Ectodermal cell (in vitro differentiated cells): Measurements from ENCODE around the gene NPPC. TPM values are rescaled to one million over a fixed set of nuclear protein-coding genes. Genes with fewer than 3 reads are reported as not detected.

Experiments
- H3K27ac ChIP-seq: 2 replicates; pipeline ENCODE4 v1.7.0; 2013; ENCODE audit warnings: mild to moderate bottlenecking, low read depth, low read length; ENCODE audit not compliant: insufficient read depth, poor library complexity, severe bottlenecking
- H3K27me3 ChIP-seq: 2 replicates; pipeline ENCODE4 v1.7.0; 2013; ENCODE audit warnings: mild to moderate bottlenecking, low read length; ENCODE audit not compliant: insufficient read depth, control insufficient read depth, poor library complexity, severe bottlenecking
- H3K36me3 ChIP-seq: one replicate; pipeline ENCODE4 v1.7.0; 2013; ENCODE audit warnings: low read length; ENCODE audit not compliant: control insufficient read depth, insufficient read depth
- H3K4me1 ChIP-seq: one replicate; pipeline ENCODE4 v1.7.0; 2013; ENCODE audit warnings: low read length; ENCODE audit not compliant: control insufficient read depth, insufficient read depth
- H3K4me3 ChIP-seq: 2 replicates; pipeline ENCODE4 v1.7.0; 2013; ENCODE audit warnings: low read depth, low read length, control low read depth; ENCODE audit not compliant: insufficient read depth
- H3K9me3 ChIP-seq: 2 replicates; pipeline ENCODE4 v1.7.0; 2013; ENCODE audit warnings: mild to moderate bottlenecking, low read length, moderate library complexity; ENCODE audit not compliant: control insufficient read depth
- WGBS, 2 experiments: methylation state at CpG; one replicate each; pipeline ENCODE4 v1.1.7; 2013; ENCODE audit warnings: missing lambda C conversion rate in 2 of 2; 5-methylcytosine and 5-hydroxymethylcytosine counted together
- polyA plus RNA-seq, 4 experiments: library from polyadenylated mRNA; stranded (reverse); fragments of 50-300 nt; gene quantifications; one replicate each; pipeline ENCODE4 v1.2.3, GENCODE V29; 2013

NPPC gene
- polyA plus RNA-seq (2013, experiment 1 of 4) = 2.4 TPM
- 1.5 TPM for polyA plus RNA-seq (2013, experiment 2 of 4)
- 8.9 TPM for polyA plus RNA-seq (2013, experiment 3 of 4)
- 12.8 TPM for polyA plus RNA-seq (2013, experiment 4 of 4)

- no peaks in the 10 kb centered on the region for H3K9me3 ChIP-seq
- H3K27ac ChIP-seq = no peak within 1 kb of the TSS
Observed at GRCh38 chr2:231926180-231926741, at the start of gene NPPC. TSS of gene NPPC (minus strand) at chr2:231926396. CDS start at chr2:231926249, 147 bp downstream.

GRCh38 chr2:231975001-231975400 is 48.8 kb upstream of the NPPC start:
- H3K27ac ChIP-seq = no peak overlapping the region
- no peaks in the 10 kb centered on the region for H3K9me3 ChIP-seq
- no peaks in the 10 kb centered on the region for H3K36me3 ChIP-seq
- H3K4me3 ChIP-seq = no peak overlapping the region
- H3K27me3 ChIP-seq = no peaks in the 10 kb centered on the region
- WGBS, 2 experiments = 93 to 98% methylated on average over 1 of the region's 2 CpGs
- H3K4me1 ChIP-seq = no peaks in the 10 kb centered on the region

More at GRCh38 chr2:231926180-231926741, at the start of gene NPPC:
- Histone ChIP-seq H3K4me1 (peaks cover 15% of the 10 kb centered on the region), H3K4me3 (peak within 1 kb of the TSS; percentile 40), H3K36me3 (no peaks in the 10 kb centered on the region), H3K27me3 (peaks cover 76% of the 10 kb centered on the region)
- WGBS, 2 experiments = 1% methylated on average over 54 of the region's 54 CpGs

- Histone ChIP-seq H3K9me3 (no peaks in the 10 kb centered on the region), H3K36me3 (no peaks in the 10 kb centered on the region), H3K27ac (no peak overlapping the region), H3K27me3 (no peaks in the 10 kb centered on the region), H3K4me3 (no peak overlapping the region), H3K4me1 (no peaks in the 10 kb centered on the region)
- 86 to 89% methylated on average over 1 of the region's 3 CpGs for WGBS, 2 experiments
Observed at GRCh38 chr2:231970461-231970860, 44.3 kb upstream of the NPPC start.

GRCh38 chr2:231968820-231969219 is 42.6 kb upstream of the NPPC start:
- Histone ChIP-seq H3K4me3 (no peak overlapping the region), H3K27ac (no peak overlapping the region), H3K9me3 (no peaks in the 10 kb centered on the region), H3K4me1 (no peaks in the 10 kb centered on the region), H3K27me3 (no peaks in the 10 kb centered on the region), H3K36me3 (no peaks in the 10 kb centered on the region)
- WGBS, 2 experiments = 95 to 97% methylated on average over 6 of the region's 6 CpGs

- Histone ChIP-seq H3K9me3 (no peaks in the 10 kb centered on the region), H3K27me3 (no peaks in the 10 kb centered on the region), H3K4me3 (no peak overlapping the region), H3K27ac (no peak overlapping the region), H3K4me1 (no peaks in the 10 kb centered on the region), H3K36me3 (no peaks in the 10 kb centered on the region)
- WGBS, 2 experiments = 88 to 94% methylated on average over 4 of the region's 4 CpGs
Observed at GRCh38 chr2:231966886-231967285, 40.7 kb upstream of the NPPC start.

GRCh38 chr2:231965102-231965501 is 38.9 kb upstream of the NPPC start:
- H3K4me1 ChIP-seq = peaks cover 7% of the 10 kb centered on the region
- H3K9me3 ChIP-seq = no peaks in the 10 kb centered on the region
- no peaks in the 10 kb centered on the region for H3K36me3 ChIP-seq
- H3K27me3 ChIP-seq = no peaks in the 10 kb centered on the region
- no peak overlapping the region for H3K27ac ChIP-seq
- 89 to 100% methylated on average over 1 of the region's 1 CpG for WGBS, 2 experiments
- H3K4me3 ChIP-seq = no peak overlapping the region

- Histone ChIP-seq H3K9me3 (no peaks in the 10 kb centered on the region), H3K36me3 (no peaks in the 10 kb centered on the region), H3K27ac (peak within 1 kb of the TSS; percentile 70), H3K27me3 (no peaks in the 10 kb centered on the region), H3K4me3 (peak within 1 kb of the TSS; percentile 67), H3K4me1 (peaks cover 7% of the 10 kb centered on the region)
- WGBS, 2 experiments = 0 to 1% methylated on average over 83 of the region's 83 CpGs
Observed at GRCh38 chr2:231961349-231962166, 35.4 kb upstream of the NPPC start, which contains the start of gene DIS3L2. TSS of gene DIS3L2 (plus strand) at chr2:231961713. CDS start at chr2:232014928, 53,215 bp downstream.

GRCh38 chr2:231960810-231961348 is 34.7 kb upstream of the NPPC start:
- WGBS, 2 experiments = 69 to 73% methylated on average over 18 of the region's 18 CpGs
- no peaks in the 10 kb centered on the region for H3K9me3 ChIP-seq
- no peak overlapping the region for H3K27ac ChIP-seq
- no peaks in the 10 kb centered on the region for H3K27me3 ChIP-seq
- H3K4me1 ChIP-seq = peaks cover 7% of the 10 kb centered on the region
- peak overlapping the region; percentile 67 for H3K4me3 ChIP-seq
- no peaks in the 10 kb centered on the region for H3K36me3 ChIP-seq

GRCh38 chr2:231957913-231958763 is 31.9 kb upstream of the NPPC start:
- no peaks in the 10 kb centered on the region for H3K9me3 ChIP-seq
- H3K4me1 ChIP-seq = peaks cover 11% of the 10 kb centered on the region
- WGBS, 2 experiments = 77 to 80% methylated on average over 4 of the region's 4 CpGs
- H3K4me3 ChIP-seq = no peak overlapping the region
- H3K27ac ChIP-seq = no peak overlapping the region
- H3K36me3 ChIP-seq = no peaks in the 10 kb centered on the region
- H3K27me3 ChIP-seq = no peaks in the 10 kb centered on the region
